Measurements from ENCODE around the gene ADCY3.

- TF ChIP-seq CTCF (IDR thresholded peaks at IDR 0.05) (no peak), ZFX (IDR thresholded peaks at IDR 0.05; ENCODE audit: borderline replicate concordance) (no peak)
Measured at GRCh38 chr2:24929230-24929629, 9.2 kb upstream of the ADCY3 start.
